ENCODE measurements around the gene ROR2.

Gene ROR2

DNA sequence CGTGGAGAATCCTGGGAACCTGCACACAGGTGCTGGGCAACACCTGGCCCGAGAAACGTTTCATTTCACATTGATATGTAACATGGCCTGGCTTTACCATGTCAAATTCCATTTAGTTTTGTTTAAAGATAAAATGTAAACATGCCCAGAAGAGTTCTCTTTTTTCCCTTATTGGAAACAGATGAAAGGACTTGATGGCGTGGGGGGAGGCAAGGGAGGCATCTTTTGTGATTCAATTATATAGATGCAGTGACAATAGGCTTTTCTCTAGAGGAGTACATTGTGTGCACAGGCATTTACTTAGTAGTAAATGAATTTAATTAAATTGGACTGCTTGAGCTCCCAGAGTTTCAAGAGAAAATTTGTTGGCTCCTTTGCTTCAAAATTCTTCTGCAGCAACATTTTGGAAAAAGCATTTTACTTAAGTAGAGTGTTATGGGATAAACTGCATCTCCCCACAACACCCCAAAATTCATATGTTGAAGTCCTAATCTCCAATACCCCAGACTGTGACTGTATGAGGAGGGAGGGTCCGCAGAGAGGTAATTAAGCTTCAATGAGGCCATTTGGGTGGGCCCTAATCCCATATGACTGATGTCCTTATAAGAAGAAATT, 272.1 kb downstream of the ROR2 start (continued):
- TF ChIP-seq ZFP3 (CRISPR knock-in tag; IDR thresholded peaks at IDR 0.05) = no peak
- TF ChIP-seq ZFP30 (CRISPR knock-in tag; IDR thresholded peaks at IDR 0.05) = peak; percentile 35; the same call in 1 of the 2 replicates
- TF ChIP-seq, protein P1, sequence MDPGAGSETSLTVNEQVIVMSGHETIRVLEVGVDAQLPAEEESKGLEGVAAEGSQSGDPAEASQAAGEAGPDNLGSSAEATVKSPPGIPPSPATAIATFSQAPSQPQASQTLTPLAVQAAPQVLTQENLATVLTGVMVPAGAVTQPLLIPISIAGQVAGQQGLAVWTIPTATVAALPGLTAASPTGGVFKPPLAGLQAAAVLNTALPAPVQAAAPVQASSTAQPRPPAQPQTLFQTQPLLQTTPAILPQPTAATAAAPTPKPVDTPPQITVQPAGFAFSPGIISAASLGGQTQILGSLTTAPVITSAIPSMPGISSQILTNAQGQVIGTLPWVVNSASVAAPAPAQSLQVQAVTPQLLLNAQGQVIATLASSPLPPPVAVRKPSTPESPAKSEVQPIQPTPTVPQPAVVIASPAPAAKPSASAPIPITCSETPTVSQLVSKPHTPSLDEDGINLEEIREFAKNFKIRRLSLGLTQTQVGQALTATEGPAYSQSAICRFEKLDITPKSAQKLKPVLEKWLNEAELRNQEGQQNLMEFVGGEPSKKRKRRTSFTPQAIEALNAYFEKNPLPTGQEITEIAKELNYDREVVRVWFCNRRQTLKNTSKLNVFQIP (CRISPR knock-in tag; IDR thresholded peaks at IDR 0.05; ENCODE audit: borderline replicate concordance, low read depth) = no peak
- TF ChIP-seq TCF4 (CRISPR knock-in tag; IDR thresholded peaks at IDR 0.05; ENCODE audit: borderline replicate concordance) = peak; percentile 78
- TF ChIP-seq CSDC2 (CRISPR knock-in tag; IDR thresholded peaks at IDR 0.05) = no peak
- TF ChIP-seq TOX (CRISPR knock-in tag; IDR thresholded peaks at IDR 0.05; ENCODE audit: borderline replicate concordance) = no peak
- no peak for TF ChIP-seq ESRRG (CRISPR knock-in tag; IDR thresholded peaks at IDR 0.05)
- TF ChIP-seq ZNF8 (CRISPR knock-in tag; IDR thresholded peaks at IDR 0.05) = no peak
- peak; percentile 40; the same call in 1 of the 2 replicates for TF ChIP-seq ISL1 (CRISPR knock-in tag; IDR thresholded peaks at IDR 0.05)
- TF ChIP-seq, protein P2, sequence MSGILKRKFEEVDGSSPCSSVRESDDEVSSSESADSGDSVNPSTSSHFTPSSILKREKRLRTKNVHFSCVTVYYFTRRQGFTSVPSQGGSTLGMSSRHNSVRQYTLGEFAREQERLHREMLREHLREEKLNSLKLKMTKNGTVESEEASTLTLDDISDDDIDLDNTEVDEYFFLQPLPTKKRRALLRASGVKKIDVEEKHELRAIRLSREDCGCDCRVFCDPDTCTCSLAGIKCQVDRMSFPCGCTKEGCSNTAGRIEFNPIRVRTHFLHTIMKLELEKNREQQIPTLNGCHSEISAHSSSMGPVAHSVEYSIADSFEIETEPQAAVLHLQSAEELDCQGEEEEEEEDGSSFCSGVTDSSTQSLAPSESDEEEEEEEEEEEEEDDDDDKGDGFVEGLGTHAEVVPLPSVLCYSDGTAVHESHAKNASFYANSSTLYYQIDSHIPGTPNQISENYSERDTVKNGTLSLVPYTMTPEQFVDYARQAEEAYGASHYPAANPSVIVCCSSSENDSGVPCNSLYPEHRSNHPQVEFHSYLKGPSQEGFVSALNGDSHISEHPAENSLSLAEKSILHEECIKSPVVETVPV (CRISPR knock-in tag; IDR thresholded peaks at IDR 0.05) = no peak
- TF ChIP-seq ZNF70 (CRISPR knock-in tag; IDR thresholded peaks at IDR 0.05) = no peak

DNA sequence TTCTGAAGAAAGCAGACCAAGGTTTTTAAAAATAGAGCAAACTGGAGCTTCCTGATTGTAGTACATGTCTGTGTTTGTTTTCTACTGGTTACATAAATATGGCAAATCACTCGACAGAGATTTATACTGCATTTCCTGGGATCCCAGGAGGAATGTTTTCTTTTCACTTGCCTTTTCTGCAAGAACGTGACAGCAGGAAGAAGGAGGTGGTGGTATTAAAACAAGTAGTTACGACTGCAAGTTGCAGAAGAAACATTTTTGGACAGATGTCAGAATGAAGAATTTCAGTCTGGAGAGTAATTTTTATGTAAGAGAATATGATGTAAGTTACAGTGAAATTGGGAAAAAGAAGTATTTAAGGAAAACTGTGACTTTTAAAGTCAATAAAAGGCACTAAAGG, 272.7 kb downstream of the ROR2 start:
- TF ChIP-seq, protein P1 (CRISPR knock-in tag; IDR thresholded peaks at IDR 0.05; ENCODE audit: borderline replicate concordance, low read depth) = no peak
- no peak for TF ChIP-seq ZFP30 (CRISPR knock-in tag; IDR thresholded peaks at IDR 0.05)
- no peak for TF ChIP-seq ZNF70 (CRISPR knock-in tag; IDR thresholded peaks at IDR 0.05)
- no peak for TF ChIP-seq ISL1 (CRISPR knock-in tag; IDR thresholded peaks at IDR 0.05)
- TF ChIP-seq ZNF8 (CRISPR knock-in tag; IDR thresholded peaks at IDR 0.05) = no peak
- TF ChIP-seq TOX (CRISPR knock-in tag; IDR thresholded peaks at IDR 0.05; ENCODE audit: borderline replicate concordance) = no peak
- TF ChIP-seq ZC3H10 (CRISPR knock-in tag; IDR thresholded peaks at IDR 0.05) = no peak
- no peak for TF ChIP-seq CSDC2 (CRISPR knock-in tag; IDR thresholded peaks at IDR 0.05)
- no peak for TF ChIP-seq TCF4 (CRISPR knock-in tag; IDR thresholded peaks at IDR 0.05; ENCODE audit: borderline replicate concordance)
- no peak for TF ChIP-seq RARB (CRISPR knock-in tag; IDR thresholded peaks at IDR 0.05)
- no peak for TF ChIP-seq ESRRG (CRISPR knock-in tag; IDR thresholded peaks at IDR 0.05)
- TF ChIP-seq BACH2 (CRISPR knock-in tag; IDR thresholded peaks at IDR 0.05; ENCODE audit: borderline replicate concordance) = no peak
- no peak for TF ChIP-seq OSR1 (CRISPR knock-in tag; IDR thresholded peaks at IDR 0.05)
- TF ChIP-seq, protein P2 (CRISPR knock-in tag; IDR thresholded peaks at IDR 0.05) = no peak
- TF ChIP-seq, protein P3, sequence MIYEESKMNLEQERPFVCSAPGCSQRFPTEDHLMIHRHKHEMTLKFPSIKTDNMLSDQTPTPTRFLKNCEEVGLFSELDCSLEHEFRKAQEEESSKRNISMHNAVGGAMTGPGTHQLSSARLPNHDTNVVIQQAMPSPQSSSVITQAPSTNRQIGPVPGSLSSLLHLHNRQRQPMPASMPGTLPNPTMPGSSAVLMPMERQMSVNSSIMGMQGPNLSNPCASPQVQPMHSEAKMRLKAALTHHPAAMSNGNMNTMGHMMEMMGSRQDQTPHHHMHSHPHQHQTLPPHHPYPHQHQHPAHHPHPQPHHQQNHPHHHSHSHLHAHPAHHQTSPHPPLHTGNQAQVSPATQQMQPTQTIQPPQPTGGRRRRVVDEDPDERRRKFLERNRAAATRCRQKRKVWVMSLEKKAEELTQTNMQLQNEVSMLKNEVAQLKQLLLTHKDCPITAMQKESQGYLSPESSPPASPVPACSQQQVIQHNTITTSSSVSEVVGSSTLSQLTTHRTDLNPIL (CRISPR knock-in tag; IDR thresholded peaks at IDR 0.05; ENCODE audit: low read depth) = no peak
- TF ChIP-seq, protein P4, sequence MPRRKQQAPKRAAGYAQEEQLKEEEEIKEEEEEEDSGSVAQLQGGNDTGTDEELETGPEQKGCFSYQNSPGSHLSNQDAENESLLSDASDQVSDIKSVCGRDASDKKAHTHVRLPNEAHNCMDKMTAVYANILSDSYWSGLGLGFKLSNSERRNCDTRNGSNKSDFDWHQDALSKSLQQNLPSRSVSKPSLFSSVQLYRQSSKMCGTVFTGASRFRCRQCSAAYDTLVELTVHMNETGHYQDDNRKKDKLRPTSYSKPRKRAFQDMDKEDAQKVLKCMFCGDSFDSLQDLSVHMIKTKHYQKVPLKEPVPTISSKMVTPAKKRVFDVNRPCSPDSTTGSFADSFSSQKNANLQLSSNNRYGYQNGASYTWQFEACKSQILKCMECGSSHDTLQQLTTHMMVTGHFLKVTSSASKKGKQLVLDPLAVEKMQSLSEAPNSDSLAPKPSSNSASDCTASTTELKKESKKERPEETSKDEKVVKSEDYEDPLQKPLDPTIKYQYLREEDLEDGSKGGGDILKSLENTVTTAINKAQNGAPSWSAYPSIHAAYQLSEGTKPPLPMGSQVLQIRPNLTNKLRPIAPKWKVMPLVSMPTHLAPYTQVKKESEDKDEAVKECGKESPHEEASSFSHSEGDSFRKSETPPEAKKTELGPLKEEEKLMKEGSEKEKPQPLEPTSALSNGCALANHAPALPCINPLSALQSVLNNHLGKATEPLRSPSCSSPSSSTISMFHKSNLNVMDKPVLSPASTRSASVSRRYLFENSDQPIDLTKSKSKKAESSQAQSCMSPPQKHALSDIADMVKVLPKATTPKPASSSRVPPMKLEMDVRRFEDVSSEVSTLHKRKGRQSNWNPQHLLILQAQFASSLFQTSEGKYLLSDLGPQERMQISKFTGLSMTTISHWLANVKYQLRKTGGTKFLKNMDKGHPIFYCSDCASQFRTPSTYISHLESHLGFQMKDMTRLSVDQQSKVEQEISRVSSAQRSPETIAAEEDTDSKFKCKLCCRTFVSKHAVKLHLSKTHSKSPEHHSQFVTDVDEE (CRISPR knock-in tag; IDR thresholded peaks at IDR 0.05) = no peak
- ATAC-seq = no peak

DNA sequence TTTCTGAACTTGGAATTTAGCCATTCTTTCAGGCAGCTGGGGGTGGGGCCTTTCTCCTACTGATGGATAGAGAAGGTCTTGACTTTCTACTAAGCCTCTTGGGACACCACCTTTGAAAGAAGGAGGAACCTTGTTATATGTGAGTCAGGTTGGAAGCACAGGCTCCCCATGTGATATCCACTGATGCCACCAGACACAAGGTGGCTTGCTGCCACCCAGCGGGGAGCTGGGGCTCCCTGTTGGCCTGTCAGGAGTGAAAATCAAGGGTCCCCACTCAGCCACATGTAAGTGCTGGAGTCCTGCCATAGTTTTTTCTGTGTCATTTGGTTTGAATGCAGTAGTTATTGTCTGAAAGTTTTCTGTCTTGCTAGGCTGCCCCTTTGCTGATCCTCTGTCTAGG, 274.0 kb downstream of the ROR2 start:
- no peak; the same call in 2 of the 3 replicates for ATAC-seq
- TF ChIP-seq TCF4 (CRISPR knock-in tag; IDR thresholded peaks at IDR 0.05; ENCODE audit: borderline replicate concordance) (no peak), TOX (CRISPR knock-in tag; IDR thresholded peaks at IDR 0.05; ENCODE audit: borderline replicate concordance) (no peak), GLIS3 (CRISPR knock-in tag; IDR thresholded peaks at IDR 0.05) (no peak), ARNTL (CRISPR knock-in tag; IDR thresholded peaks at IDR 0.05; ENCODE audit: borderline replicate concordance, low read depth) (no peak), ZNF8 (CRISPR knock-in tag; IDR thresholded peaks at IDR 0.05) (no peak), ZNF565 (CRISPR knock-in tag; conservative IDR thresholded peaks at IDR 0.05; ENCODE audit: low read depth) (no peak), ZFP3 (CRISPR knock-in tag; IDR thresholded peaks at IDR 0.05) (no peak), PPARA (CRISPR knock-in tag; IDR thresholded peaks at IDR 0.05; ENCODE audit: borderline replicate concordance) (no peak)
- TF ChIP-seq, protein P1 (CRISPR knock-in tag; IDR thresholded peaks at IDR 0.05; ENCODE audit: borderline replicate concordance, low read depth) = no peak
- TF ChIP-seq, protein P3 (CRISPR knock-in tag; IDR thresholded peaks at IDR 0.05; ENCODE audit: low read depth) = no peak

Data from SK-N-SH treated with all-trans-retinoic acid at 6 μM for 48 hours (cell line).